H9 (cell line): Measurements from ENCODE around the gene BAZ1B. TPM values are rescaled to one million over a fixed set of nuclear protein-coding genes. Genes with fewer than 3 reads are reported as not detected.

Experiments used
- DNase-seq: peaks from one replicate; pipeline ENCODE4 v3.0.0-alpha.2; 2017
- H2AFZ ChIP-seq: one replicate; pipeline ENCODE4 v1.6.1; 2013; ENCODE audit warnings: mild to moderate bottlenecking, low read length, control low read depth, moderate library complexity
- H2AK5ac ChIP-seq: 2 replicates; pipeline ENCODE4 v1.6.1; 2013; ENCODE audit warnings: low read length, control low read depth, mixed read lengths; ENCODE audit not compliant: insufficient read length
- H2BK120ac ChIP-seq: one replicate; pipeline ENCODE4 v1.6.1; 2013; ENCODE audit warnings: low read depth, mild to moderate bottlenecking, low read length, control low read depth, inconsistent platforms; ENCODE audit not compliant: poor library complexity, severe bottlenecking
- H2BK12ac ChIP-seq: 2 replicates; pipeline ENCODE4 v1.6.1; 2013; ENCODE audit warnings: low read length, control low read depth, mixed read lengths, low read depth; ENCODE audit not compliant: insufficient read length
- H2BK15ac ChIP-seq: 2 replicates; pipeline ENCODE4 v1.6.1; 2013; ENCODE audit warnings: low read depth, low read length, control low read depth
- H2BK20ac ChIP-seq: one replicate; pipeline ENCODE4 v1.6.1; 2013; ENCODE audit warnings: low read depth, mild to moderate bottlenecking, low read length, control low read depth, inconsistent platforms; ENCODE audit not compliant: poor library complexity, severe bottlenecking
- H2BK5ac ChIP-seq: 2 replicates; pipeline ENCODE4 v1.6.1; 2013; ENCODE audit warnings: low read length, control low read depth, mixed read lengths; ENCODE audit not compliant: insufficient read length
- H3K14ac ChIP-seq: 2 replicates; pipeline ENCODE4 v1.6.1; 2013; ENCODE audit warnings: low read length, control low read depth; ENCODE audit not compliant: insufficient read depth
- H3K18ac ChIP-seq: 2 replicates; pipeline ENCODE4 v1.6.1; 2013; ENCODE audit warnings: low read depth, mild to moderate bottlenecking, mixed read lengths, low read length, control low read depth; ENCODE audit not compliant: insufficient read length
- H3K23ac ChIP-seq: 2 replicates; pipeline ENCODE4 v1.6.1; 2013; ENCODE audit warnings: low read length, control low read depth, mixed read lengths, low read depth; ENCODE audit not compliant: insufficient read length
- H3K23me2 ChIP-seq: 2 replicates; pipeline ENCODE4 v1.6.1; 2013; ENCODE audit warnings: low read depth, mild to moderate bottlenecking, mixed read lengths, low read length, control low read depth; ENCODE audit not compliant: insufficient read length, poor library complexity, severe bottlenecking
- H3K27ac ChIP-seq: 2 replicates; pipeline ENCODE4 v1.5.1; 2013; ENCODE audit warnings: low read length, control low read depth, mixed read lengths, low read depth; ENCODE audit not compliant: insufficient read length
- H3K27me3 ChIP-seq: 2 replicates; pipeline ENCODE4 v1.6.1; 2013; ENCODE audit warnings: low read length, control low read depth, inconsistent platforms; ENCODE audit not compliant: insufficient read depth
- H3K4ac ChIP-seq: 2 replicates; pipeline ENCODE4 v1.6.1; 2013; ENCODE audit warnings: low read depth, mild to moderate bottlenecking, control low read depth, inconsistent platforms, low read length, moderate library complexity
- H3K4me1 ChIP-seq: 2 replicates; pipeline ENCODE4 v1.6.1; 2013; ENCODE audit warnings: low read length, control low read depth, inconsistent platforms; ENCODE audit not compliant: insufficient read depth
- H3K4me2 ChIP-seq: 2 replicates; pipeline ENCODE4 v1.6.1; 2013; ENCODE audit warnings: low read length, control low read depth, mixed read lengths; ENCODE audit not compliant: insufficient read length, insufficient read depth
- H3K56ac ChIP-seq: 2 replicates; pipeline ENCODE4 v1.6.1; 2013; ENCODE audit warnings: low read depth, mild to moderate bottlenecking, mixed read lengths, low read length, control low read depth; ENCODE audit not compliant: insufficient read length
- H3K79me1 ChIP-seq: 2 replicates; pipeline ENCODE4 v1.6.1; 2013; ENCODE audit warnings: low read depth, mild to moderate bottlenecking, moderate library complexity, low read length, control low read depth, inconsistent platforms; ENCODE audit not compliant: insufficient read depth, poor library complexity, severe bottlenecking
- H3K79me2 ChIP-seq: 2 replicates; pipeline ENCODE4 v1.6.1; 2013; ENCODE audit warnings: low read length, control low read depth, inconsistent platforms; ENCODE audit not compliant: insufficient read depth
- H3K9ac ChIP-seq: 2 replicates; pipeline ENCODE4 v1.6.1; 2013; ENCODE audit warnings: low read length, control low read depth, mixed read lengths; ENCODE audit not compliant: insufficient read length; ENCODE audit errors: extremely low read depth
- H3K9me3 ChIP-seq: one replicate; pipeline ENCODE4 v1.6.1; 2013; ENCODE audit warnings: low read depth, low read length, inconsistent platforms; ENCODE audit not compliant: control insufficient read depth
- H3T11ph ChIP-seq: one replicate; pipeline ENCODE4 v1.6.1; 2013; ENCODE audit warnings: mild to moderate bottlenecking, low read length, control low read depth, inconsistent platforms
- H4K20me1 ChIP-seq: one replicate; pipeline ENCODE4 v1.6.1; 2013; ENCODE audit not compliant: control insufficient read depth, insufficient read length, insufficient read depth
- H4K5ac ChIP-seq: 2 replicates; pipeline ENCODE4 v1.6.1; 2013; ENCODE audit warnings: low read depth, mild to moderate bottlenecking, mixed read lengths, low read length, control low read depth; ENCODE audit not compliant: insufficient read length
- H4K8ac ChIP-seq: replicated peaks from 2 replicates; pipeline ENCODE4 v1.6.1; 2013; ENCODE audit warnings: low read length, control low read depth, mixed read lengths, low read depth; ENCODE audit not compliant: insufficient read length
- H4K91ac ChIP-seq: 2 replicates; pipeline ENCODE4 v1.6.1; 2013; ENCODE audit warnings: low read depth, mild to moderate bottlenecking, moderate library complexity, mixed read lengths, low read length, control low read depth; ENCODE audit not compliant: insufficient read length
- H3K27ac Mint-ChIP-seq, 3 experiments: 2 replicates in 2 of 3; 3 replicates in 1 of 3; pipeline ENCODE4 v1.8.0; 2020 to 2021; ENCODE audit warnings: mixed read lengths in 3 of 3, mild to moderate bottlenecking in 1 of 3, moderate library complexity in 1 of 3
- H3K27me3 Mint-ChIP-seq: 2 replicates; pipeline ENCODE4 v1.8.0; 2021; ENCODE audit warnings: low read depth, mild to moderate bottlenecking, moderate library complexity, mixed read lengths
- H3K36me3 Mint-ChIP-seq, 3 experiments: 2 replicates in 2 of 3; 3 replicates in 1 of 3; pipeline ENCODE4 v1.8.0; 2020 to 2021; ENCODE audit warnings: low read depth in 3 of 3, mixed read lengths in 3 of 3; ENCODE audit not compliant: insufficient read depth in 1 of 3
- H3K4me1 Mint-ChIP-seq, 2 experiments: 2 replicates each; pipeline ENCODE4 v1.8.0; 2020; ENCODE audit warnings: mixed read lengths in 2 of 2
- H3K4me3 Mint-ChIP-seq, 2 experiments: 2 replicates in 1 of 2; 3 replicates in 1 of 2; pipeline ENCODE4 v1.8.0; 2020 to 2021; ENCODE audit warnings: mild to moderate bottlenecking in 2 of 2, mixed read lengths in 2 of 2, moderate library complexity in 1 of 2
- H3K9me3 Mint-ChIP-seq, 2 experiments: 2 replicates in 1 of 2; 3 replicates in 1 of 2; pipeline ENCODE4 v1.8.0; 2020; ENCODE audit warnings: mild to moderate bottlenecking in 2 of 2, mixed read lengths in 2 of 2, moderate library complexity in 1 of 2
- WGBS: extraction: QIAGEN DNeasy Blood & Tissue Kit; methylation state at CpG from one replicate; pipeline ENCODE4 v1.1.7; 2013; ENCODE audit warnings: missing lambda C conversion rate, low lambda C conversion rate, mixed read lengths; ENCODE audit not compliant: insufficient read length; ENCODE audit errors: extremely low coverage; 5-methylcytosine and 5-hydroxymethylcytosine counted together
- total RNA-seq: library from RNA; stranded (reverse); gene quantifications from 2 replicates; pipeline ENCODE4 v1.2.1, GENCODE V29; 2021
- TF ChIP-seq, protein P1 (sequence below): fragments of 200-600 bp; sonication (generic); conservative IDR thresholded peaks from 3 replicates; pipeline ENCODE4 v1.8.0; 2021; ENCODE audit warnings: antibody characterized with exemption, mild to moderate bottlenecking

BAZ1B gene
- total RNA-seq, 1 experiment from 2014 or later: 96.4 TPM

DNA sequence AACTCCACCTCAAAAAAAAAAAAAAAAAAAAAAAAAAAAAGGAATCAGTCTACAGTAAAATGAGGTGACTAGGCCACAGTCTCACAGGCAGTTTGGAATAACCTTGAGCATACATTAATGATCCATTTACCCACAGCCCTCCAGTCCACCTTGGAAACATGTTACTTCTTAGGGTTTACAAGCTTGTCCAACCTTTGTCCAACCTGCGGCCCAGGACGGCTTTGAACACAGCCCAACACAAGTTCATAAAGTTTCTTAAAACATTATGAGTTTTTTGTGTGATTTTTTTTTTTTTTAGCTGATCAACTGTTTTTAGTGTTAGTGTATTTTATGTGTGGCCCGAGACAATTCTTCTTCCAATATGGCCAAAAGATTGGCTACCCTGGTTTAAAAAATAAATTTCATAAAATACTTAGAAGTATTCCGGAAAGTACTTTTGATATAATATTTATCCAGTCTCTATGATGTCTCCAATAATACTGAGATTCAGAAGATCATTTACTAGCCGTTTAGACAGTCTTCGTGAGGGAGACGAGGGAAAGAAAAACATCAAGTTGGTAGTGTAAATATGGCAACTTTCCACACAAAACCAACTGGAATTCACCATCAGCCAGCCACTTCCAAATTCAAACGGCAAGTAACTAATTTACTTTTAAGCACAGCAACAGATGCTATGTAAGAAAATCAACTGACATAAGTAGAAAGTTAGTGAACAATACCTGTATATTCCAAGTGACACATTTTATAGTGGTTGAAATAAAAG lies 9.9 kb downstream of the BAZ1B start:
- no peak overlapping the region for H3K4ac ChIP-seq
- H4K20me1 ChIP-seq: no peaks in the 10 kb centered on the region
- no peak overlapping the region for H3K23ac ChIP-seq
- no peak overlapping the region for H3K56ac ChIP-seq
- H3K4me3 Mint-ChIP-seq: no peak overlapping the region
- H3K4me1 Mint-ChIP-seq: no peaks in the 10 kb centered on the region
- H3K36me3 Mint-ChIP-seq: peaks cover 38 to 86% (median 84%) of the 10 kb centered on the region in 3 experiments; a peak in 6 of 7 replicates
- H3K23me2 ChIP-seq: peaks cover 3% of the 10 kb centered on the region
- no peak overlapping the region for H2AK5ac ChIP-seq
- H2BK12ac ChIP-seq: no peak overlapping the region
- H2BK20ac ChIP-seq: no peak overlapping the region
- H3K9me3 Mint-ChIP-seq: no peaks in the 10 kb centered on the region; a peak in 1 of 5 replicates
- H2BK120ac ChIP-seq: no peak overlapping the region
- H3K4me2 ChIP-seq: no peak overlapping the region
- no peak overlapping the region for H3K9ac ChIP-seq
- no peaks in the 10 kb centered on the region for H3K4me1 ChIP-seq
- H3K79me1 ChIP-seq: peaks cover 22% of the 10 kb centered on the region
- peaks cover 40% of the 10 kb centered on the region; the same call in 1 of the 2 replicates for H3K79me2 ChIP-seq
- H3T11ph ChIP-seq: no peak overlapping the region
- TF ChIP-seq, protein P1, sequence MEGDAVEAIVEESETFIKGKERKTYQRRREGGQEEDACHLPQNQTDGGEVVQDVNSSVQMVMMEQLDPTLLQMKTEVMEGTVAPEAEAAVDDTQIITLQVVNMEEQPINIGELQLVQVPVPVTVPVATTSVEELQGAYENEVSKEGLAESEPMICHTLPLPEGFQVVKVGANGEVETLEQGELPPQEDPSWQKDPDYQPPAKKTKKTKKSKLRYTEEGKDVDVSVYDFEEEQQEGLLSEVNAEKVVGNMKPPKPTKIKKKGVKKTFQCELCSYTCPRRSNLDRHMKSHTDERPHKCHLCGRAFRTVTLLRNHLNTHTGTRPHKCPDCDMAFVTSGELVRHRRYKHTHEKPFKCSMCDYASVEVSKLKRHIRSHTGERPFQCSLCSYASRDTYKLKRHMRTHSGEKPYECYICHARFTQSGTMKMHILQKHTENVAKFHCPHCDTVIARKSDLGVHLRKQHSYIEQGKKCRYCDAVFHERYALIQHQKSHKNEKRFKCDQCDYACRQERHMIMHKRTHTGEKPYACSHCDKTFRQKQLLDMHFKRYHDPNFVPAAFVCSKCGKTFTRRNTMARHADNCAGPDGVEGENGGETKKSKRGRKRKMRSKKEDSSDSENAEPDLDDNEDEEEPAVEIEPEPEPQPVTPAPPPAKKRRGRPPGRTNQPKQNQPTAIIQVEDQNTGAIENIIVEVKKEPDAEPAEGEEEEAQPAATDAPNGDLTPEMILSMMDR: no peak
- no peak for DNase-seq
- no peaks in the 10 kb centered on the region for H3K27me3 ChIP-seq
- no peak overlapping the region for H2AFZ ChIP-seq
- H3K27me3 Mint-ChIP-seq: no peaks in the 10 kb centered on the region
- H3K18ac ChIP-seq: no peak overlapping the region
- no peak overlapping the region for H2BK5ac ChIP-seq
- H3K14ac ChIP-seq: no peak overlapping the region
- no peak overlapping the region for H4K8ac ChIP-seq
- WGBS: no CpG with 5 or more reads among the region's 8 CpGs
- H3K9me3 ChIP-seq: no peaks in the 10 kb centered on the region
- peak overlapping the region in 1 of 3 experiments; percentile 41; a peak in 2 of 7 replicates for H3K27ac Mint-ChIP-seq
- H4K5ac ChIP-seq: no peak overlapping the region
- no peak overlapping the region for H3K27ac ChIP-seq
- H4K91ac ChIP-seq: no peak overlapping the region
- no peak overlapping the region for H2BK15ac ChIP-seq
